Measurements from ENCODE around the gene CD180.

DNA sequence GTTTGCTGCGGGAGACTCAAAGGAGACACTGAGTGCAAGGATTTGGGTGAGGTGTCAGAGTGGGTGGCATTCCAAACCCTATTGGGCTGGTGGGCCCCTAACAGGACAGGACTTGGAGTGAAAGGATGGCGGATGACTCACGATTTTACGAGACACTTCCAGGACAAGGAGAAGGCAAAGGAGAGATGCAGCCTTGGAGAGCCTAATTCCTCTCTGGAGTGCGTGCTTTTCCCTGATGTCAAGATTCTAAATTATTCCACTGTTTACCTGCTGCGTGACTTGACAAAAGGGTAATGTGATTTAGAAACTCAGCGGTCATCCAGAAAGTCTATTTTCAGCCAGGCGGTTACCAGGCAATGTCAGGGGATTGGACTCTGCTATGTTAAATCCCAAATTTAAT lies 41.6 kb upstream of the CD180 start:
- no peak for TF ChIP-seq CTCF (IDR thresholded peaks at IDR 0.05; ENCODE audit: low read depth, low read length, poor library complexity, severe bottlenecking)
- no peak for TF ChIP-seq EZH2phosphoT487 (IDR thresholded peaks at IDR 0.05; ENCODE audit: borderline replicate concordance, low read length)

Data from DOHH2 (cell line).